Suprapubic skin (tissue), 4 donors: ENCODE measurements around the gene THRB.

ENCODE experiments used
- CTCF ChIP-seq, 2 donors: fragments of 200-600 bp in 1 of 2; fragments of 450-650 bp in 1 of 2; sonication (generic) in 1 of 2; IDR thresholded peaks; one replicate each; pipeline ENCODE4 v1.5.1; 2016 to 2019; ENCODE audit warnings: antibody characterized with exemption in 2 of 2, mild to moderate bottlenecking in 1 of 2, moderate library complexity in 1 of 2
- EP300 ChIP-seq: sonication (generic); formaldehyde crosslinking; IDR thresholded peaks from one replicate; pipeline ENCODE4 v1.6.1; 2017; ENCODE audit warnings: antibody characterized with exemption
- POLR2A ChIP-seq, 2 donors: fragments of 450-650 bp; IDR thresholded peaks; one replicate each; pipeline ENCODE4 v1.6.1; 2017; ENCODE audit warnings: antibody characterized with exemption in 2 of 2, mild to moderate bottlenecking in 2 of 2, moderate library complexity in 2 of 2
- POLR2AphosphoS5 ChIP-seq, 3 donors: sonication (generic); formaldehyde crosslinking; IDR thresholded peaks; one replicate each; pipeline ENCODE4 v1.6.1; 2017; ENCODE audit warnings: antibody characterized with exemption in 3 of 3

GRCh38 chr3:24120434-24120833, 374.2 kb downstream of the THRB start:
- no peak for TF ChIP-seq POLR2A (IDR thresholded peaks at IDR 0.05)
- TF ChIP-seq POLR2AphosphoS5 (IDR thresholded peaks at IDR 0.05), result no peak
- TF ChIP-seq CTCF (IDR thresholded peaks at IDR 0.05), result no peak
- TF ChIP-seq EP300, result no peak
